ENCODE results near the gene GFI1B.
"Not testable (repeated sequence)": the region's sequence is repeated elsewhere in the genome, so short reads cannot be mapped to it uniquely, and the experiment has no call there.

Gene GFI1B

GRCh38 chr9:132995879-132996278, 17.4 kb downstream of the GFI1B start:
- WGBS (ENCODE audit: insufficient coverage), result 90% methylated on average over 3 of the region's 8 CpGs
- Histone ChIP-seq H3K36me3 (ENCODE audit: control insufficient read depth in 4 of 4, insufficient read depth in 4 of 4, low read length in 3 of 4) (peaks cover 4 to 26% (median 14%) of the 10 kb centered on the region in 4 experiments), H3K4me3 (ENCODE audit: control insufficient read depth in 1 of 7, extremely low read depth in 1 of 7, insufficient read depth in 4 of 7, low read depth in 2 of 7, low read length in 6 of 7) (no peak overlapping the region), H3K27me3 (replicated peaks in 2 of 5; ENCODE audit: control insufficient read depth in 4 of 5, insufficient read depth in 5 of 5, low read length in 4 of 5) (no peaks in the 10 kb centered on the region), H3K4me1 (ENCODE audit: control extremely low read depth in 1 of 4, control insufficient read depth in 4 of 4, insufficient read depth in 4 of 4, low read length in 3 of 4) (peaks cover 16 to 93% (median 87%) of the 10 kb centered on the region in 4 experiments), H3K9me3 (ENCODE audit: control extremely low read depth in 1 of 5, control insufficient read depth in 4 of 5, insufficient read depth in 2 of 5, low read depth in 1 of 5, low read length in 4 of 5) (no peaks in the 10 kb centered on the region), H3K27ac (ENCODE audit: insufficient read depth in 1 of 2, low read depth in 1 of 2, low read length in 2 of 2, poor library complexity in 1 of 2, severe bottlenecking in 2 of 2) (no peak overlapping the region)
- DNase-seq, result no peak
- ChIA-PET CTCF (interaction anchor here (1.8 to 10.7 kb wide), 3 partner anchors 8 to 20 kb away, joined by 4 to 144 read pairs (median 76); partner anchors contain the start of gene GFI1B), POLR2A (no interaction called here)

- peaks cover 10 to 91% (median 84%) of the 10 kb centered on the region in 4 experiments for H3K4me1 ChIP-seq (ENCODE audit: control extremely low read depth in 1 of 4, control insufficient read depth in 4 of 4, insufficient read depth in 4 of 4, low read length in 3 of 4)
- no peaks in the 10 kb centered on the region for H3K27me3 ChIP-seq (replicated peaks in 2 of 5; ENCODE audit: control insufficient read depth in 4 of 5, insufficient read depth in 5 of 5, low read length in 4 of 5)
- no peaks in the 10 kb centered on the region for H3K9me3 ChIP-seq (ENCODE audit: control extremely low read depth in 1 of 5, control insufficient read depth in 4 of 5, insufficient read depth in 2 of 5, low read depth in 1 of 5, low read length in 4 of 5)
- ChIA-PET POLR2A (no interaction called here), CTCF (interaction anchor here (0.6 to 10.7 kb wide), 4 partner anchors 8 to 25 kb away, joined by 3 to 144 read pairs (median 40); partner anchors contain the start of gene GFI1B)
- WGBS (ENCODE audit: insufficient coverage), result 79% methylated on average over 13 of the region's 13 CpGs
- no peak for DNase-seq
- no peak overlapping the region for H3K27ac ChIP-seq (ENCODE audit: insufficient read depth in 1 of 2, low read depth in 1 of 2, low read length in 2 of 2, poor library complexity in 1 of 2, severe bottlenecking in 2 of 2)
- H3K4me3 ChIP-seq (ENCODE audit: control insufficient read depth in 1 of 7, extremely low read depth in 1 of 7, insufficient read depth in 4 of 7, low read depth in 2 of 7, low read length in 6 of 7), result no peak overlapping the region
- H3K36me3 ChIP-seq (ENCODE audit: control insufficient read depth in 4 of 4, insufficient read depth in 4 of 4, low read length in 3 of 4), result peaks cover 0 to 21% (median 11%) of the 10 kb centered on the region in 4 experiments
Measured at GRCh38 chr9:132996526-132996925, 18.0 kb downstream of the GFI1B start.

- H3K27ac ChIP-seq (ENCODE audit: insufficient read depth in 1 of 2, low read depth in 1 of 2, low read length in 2 of 2, poor library complexity in 1 of 2, severe bottlenecking in 2 of 2), result no peak overlapping the region
- no peaks in the 10 kb centered on the region for H3K9me3 ChIP-seq (ENCODE audit: control extremely low read depth in 1 of 5, control insufficient read depth in 4 of 5, insufficient read depth in 2 of 5, low read depth in 1 of 5, low read length in 4 of 5)
- H3K4me1 ChIP-seq (ENCODE audit: control extremely low read depth in 1 of 4, control insufficient read depth in 4 of 4, insufficient read depth in 4 of 4, low read length in 3 of 4), result peaks cover 10 to 91% (median 84%) of the 10 kb centered on the region in 4 experiments
- H3K36me3 ChIP-seq (ENCODE audit: control insufficient read depth in 4 of 4, insufficient read depth in 4 of 4, low read length in 3 of 4), result peaks cover 0 to 14% (median 6%) of the 10 kb centered on the region in 4 experiments
- no peaks in the 10 kb centered on the region for H3K27me3 ChIP-seq (replicated peaks in 2 of 5; ENCODE audit: control insufficient read depth in 4 of 5, insufficient read depth in 5 of 5, low read length in 4 of 5)
- WGBS (ENCODE audit: insufficient coverage), result 96% methylated on average over 4 of the region's 4 CpGs
- no peak overlapping the region for H3K4me3 ChIP-seq (ENCODE audit: control insufficient read depth in 1 of 7, extremely low read depth in 1 of 7, insufficient read depth in 4 of 7, low read depth in 2 of 7, low read length in 6 of 7)
- CTCF ChIA-PET, result interaction anchor here (0.6 to 10.7 kb wide), 3 partner anchors 18 to 700 kb away, joined by 3 to 144 read pairs (median 4); partner anchors contain the start of gene GFI1B
- POLR2A ChIA-PET, result no interaction called here
- no peak for DNase-seq
Measured at GRCh38 chr9:132997591-132997990, 19.1 kb downstream of the GFI1B start.

- H3K27me3 ChIP-seq (replicated peaks in 2 of 5; ENCODE audit: control insufficient read depth in 4 of 5, insufficient read depth in 5 of 5, low read length in 4 of 5); H3K9me3 ChIP-seq (ENCODE audit: control extremely low read depth in 1 of 5, control insufficient read depth in 4 of 5, insufficient read depth in 2 of 5, low read depth in 1 of 5, low read length in 4 of 5); POLR2A ChIA-PET; H3K4me3 ChIP-seq (ENCODE audit: control insufficient read depth in 1 of 7, extremely low read depth in 1 of 7, insufficient read depth in 4 of 7, low read depth in 2 of 7, low read length in 6 of 7); H3K27ac ChIP-seq (ENCODE audit: insufficient read depth in 1 of 2, low read depth in 1 of 2, low read length in 2 of 2, poor library complexity in 1 of 2, severe bottlenecking in 2 of 2); DNase-seq: not testable (repeated sequence)
- peaks cover 0 to 12% (median 2%) of the 10 kb centered on the region in 4 experiments for H3K36me3 ChIP-seq (ENCODE audit: control insufficient read depth in 4 of 4, insufficient read depth in 4 of 4, low read length in 3 of 4)
- CTCF ChIA-PET, result interaction anchor here (1.2 to 10.7 kb wide), 2 partner anchors 10 to 18 kb away, joined by 3 to 144 read pairs; partner anchors contain the start of gene GFI1B
- WGBS (ENCODE audit: insufficient coverage), result 100% methylated on average over 1 of the region's 4 CpGs
- H3K4me1 ChIP-seq (ENCODE audit: control extremely low read depth in 1 of 4, control insufficient read depth in 4 of 4, insufficient read depth in 4 of 4, low read length in 3 of 4), result peaks cover 10 to 91% (median 85%) of the 10 kb centered on the region in 4 experiments
Measured at GRCh38 chr9:132998221-132998620, 19.7 kb downstream of the GFI1B start.

- H3K4me3 ChIP-seq (ENCODE audit: control insufficient read depth in 1 of 7, extremely low read depth in 1 of 7, insufficient read depth in 4 of 7, low read depth in 2 of 7, low read length in 6 of 7), result peak overlapping the region in 1 of 7 experiments; percentile 20
- peak in 2 of 3 donors; percentile 61 to 78 for DNase-seq
- peaks cover 7 to 91% (median 85%) of the 10 kb centered on the region in 4 experiments for H3K4me1 ChIP-seq (ENCODE audit: control extremely low read depth in 1 of 4, control insufficient read depth in 4 of 4, insufficient read depth in 4 of 4, low read length in 3 of 4)
- no peaks in the 10 kb centered on the region for H3K9me3 ChIP-seq (ENCODE audit: control extremely low read depth in 1 of 5, control insufficient read depth in 4 of 5, insufficient read depth in 2 of 5, low read depth in 1 of 5, low read length in 4 of 5)
- no peak overlapping the region for H3K27ac ChIP-seq (ENCODE audit: insufficient read depth in 1 of 2, low read depth in 1 of 2, low read length in 2 of 2, poor library complexity in 1 of 2, severe bottlenecking in 2 of 2)
- ChIA-PET CTCF (interaction anchor here (1.2 to 10.7 kb wide), 3 partner anchors 11 to 23 kb away, joined by 3 to 144 read pairs (median 5); partner anchors contain the start of gene GFI1B), POLR2A (interaction anchor here (0.9 kb wide), 1 partner anchor 12 kb away, joined by 3 read pairs; no protein-coding TSS in a partner anchor)
- WGBS (ENCODE audit: insufficient coverage), result 73% methylated on average over 16 of the region's 18 CpGs
- no peaks in the 10 kb centered on the region for H3K27me3 ChIP-seq (replicated peaks in 2 of 5; ENCODE audit: control insufficient read depth in 4 of 5, insufficient read depth in 5 of 5, low read length in 4 of 5)
- H3K36me3 ChIP-seq (ENCODE audit: control insufficient read depth in 4 of 4, insufficient read depth in 4 of 4, low read length in 3 of 4), result peaks cover 0 to 3% (median 0%) of the 10 kb centered on the region in 4 experiments
Measured at GRCh38 chr9:132998831-132999635, 20.5 kb downstream of the GFI1B start.

GRCh38 chr9:133002147-133003070, 23.9 kb downstream of the GFI1B start:
- ChIA-PET POLR2A (interaction anchor here (0.5 to 5.1 kb wide), 6 partner anchors 9 to 1877 kb away, joined by 3 to 78 read pairs (median 14); partner anchors contain the start of gene GFI1B), CTCF (interaction anchor here (0.6 to 7.5 kb wide), 11 partner anchors 9 to 241 kb away, joined by 3 to 125 read pairs (median 8); partner anchors contain the start of genes GFI1B and GTF3C5)
- DNase-seq, result no peak
- Histone ChIP-seq H3K36me3 (ENCODE audit: control insufficient read depth in 4 of 4, insufficient read depth in 4 of 4, low read length in 3 of 4) (no peaks in the 10 kb centered on the region), H3K9me3 (ENCODE audit: control extremely low read depth in 1 of 5, control insufficient read depth in 4 of 5, insufficient read depth in 2 of 5, low read depth in 1 of 5, low read length in 4 of 5) (no peaks in the 10 kb centered on the region), H3K27ac (ENCODE audit: insufficient read depth in 1 of 2, low read depth in 1 of 2, low read length in 2 of 2, poor library complexity in 1 of 2, severe bottlenecking in 2 of 2) (peak overlapping the region; percentile 77 to 89), H3K4me3 (ENCODE audit: control insufficient read depth in 1 of 7, extremely low read depth in 1 of 7, insufficient read depth in 4 of 7, low read depth in 2 of 7, low read length in 6 of 7) (peak overlapping the region in 4 of 7 experiments; percentile 26 to 66 (median 50)), H3K4me1 (ENCODE audit: control extremely low read depth in 1 of 4, control insufficient read depth in 4 of 4, insufficient read depth in 4 of 4, low read length in 3 of 4) (peaks cover 11 to 93% (median 84%) of the 10 kb centered on the region in 4 experiments), H3K27me3 (replicated peaks in 2 of 5; ENCODE audit: control insufficient read depth in 4 of 5, insufficient read depth in 5 of 5, low read length in 4 of 5) (no peaks in the 10 kb centered on the region)
- WGBS (ENCODE audit: insufficient coverage), result 7% methylated on average over 13 of the region's 13 CpGs

Measured in common myeloid progenitor, CD34-positive (primary cell).